Stimulated activated CD8-positive, alpha-beta memory T cell treated with anti-CD3 and anti-CD28 coated beads, Interleukin-2, amount 100 ng/mL, for 48 hours (primary cell): ENCODE data around the gene ECI2.
A peak's percentile ranks its signal among the peaks of the same experiment; 100 is the strongest.

Experiments used
- DNase-seq, 2 donors: peaks; one replicate each; pipeline ENCODE4 v3.0.0-alpha.2; 2020; ENCODE audit warnings: low read depth in 2 of 2

The ECI2 gene

GRCh38 chr6:4134841-4135664 lies at the start of gene ECI2:
ECI2 (minus strand) TSS chr6:4135575; CDS start chr6:4135560, 15 bp downstream.
- peak; percentile 34 for DNase-seq

GRCh38 chr6:4180652-4181255 lies 45.4 kb upstream of the ECI2 start:
- no peak for DNase-seq

GRCh38 chr6:4179960-4180651 lies 44.7 kb upstream of the ECI2 start:
- no peak for DNase-seq

GRCh38 chr6:4178737-4179333 lies 43.5 kb upstream of the ECI2 start:
- no peak for DNase-seq

GRCh38 chr6:4176907-4177306 lies 41.5 kb upstream of the ECI2 start:
- no peak for DNase-seq

- no peak for DNase-seq
Observed at GRCh38 chr6:4174042-4174441, 38.7 kb upstream of the ECI2 start.

- no peak for DNase-seq
Observed at GRCh38 chr6:4172368-4172767, 37.0 kb upstream of the ECI2 start.

GRCh38 chr6:4170297-4170696 lies 34.9 kb upstream of the ECI2 start:
- no peak for DNase-seq

GRCh38 chr6:4169028-4169789 lies 33.8 kb upstream of the ECI2 start:
- DNase-seq = no peak

- DNase-seq = no peak
Observed at GRCh38 chr6:4167833-4168232, 32.5 kb upstream of the ECI2 start.

GRCh38 chr6:4167123-4167522 lies 31.7 kb upstream of the ECI2 start:
- DNase-seq = no peak

GRCh38 chr6:4164456-4164855 lies 29.1 kb upstream of the ECI2 start:
- no peak for DNase-seq

GRCh38 chr6:4164117-4164442 lies 28.7 kb upstream of the ECI2 start:
- DNase-seq = no peak

GRCh38 chr6:4163408-4164116 lies 28.2 kb upstream of the ECI2 start:
- no peak for DNase-seq

- DNase-seq = no peak
Observed at GRCh38 chr6:4162370-4162769, 27.0 kb upstream of the ECI2 start.

GRCh38 chr6:4159491-4159890 lies 24.1 kb upstream of the ECI2 start:
- DNase-seq = no peak

- DNase-seq = no peak
Observed at GRCh38 chr6:4157506-4157905, 22.1 kb upstream of the ECI2 start.

GRCh38 chr6:4155848-4156466 lies 20.6 kb upstream of the ECI2 start:
- peak; percentile 41 to 59 for DNase-seq

- no peak for DNase-seq
Observed at GRCh38 chr6:4153514-4153985, 18.2 kb upstream of the ECI2 start.

- no peak for DNase-seq
Observed at GRCh38 chr6:4145083-4145482, 9.7 kb upstream of the ECI2 start.

GRCh38 chr6:4139272-4139671 lies 3.9 kb upstream of the ECI2 start:
- DNase-seq = no peak
